H7 (cell line): ENCODE results near the gene MOCOS. TPM values are rescaled to one million over a fixed set of nuclear protein-coding genes. Genes with fewer than 3 reads are reported as not detected.
"Not testable (repeated sequence)": the region's sequence is repeated elsewhere in the genome, so short reads cannot be mapped to it uniquely, and the experiment has no call there.

Experiments used
- DNase-seq: peaks from one replicate; pipeline ENCODE4 v3.0.0; 2012
- H3K27me3 ChIP-seq: 2 replicates; pipeline ENCODE4 v1.6.0; 2011; ENCODE audit warnings: mild to moderate bottlenecking, low read length; ENCODE audit not compliant: control insufficient read depth, insufficient read depth
- H3K36me3 ChIP-seq: replicated peaks from 2 replicates; pipeline ENCODE4 v1.5.1; 2011; ENCODE audit warnings: low read length; ENCODE audit not compliant: control insufficient read depth, insufficient read depth
- H3K4me3 ChIP-seq: 2 replicates; pipeline ENCODE4 v1.5.1; 2011; ENCODE audit warnings: low read depth, mild to moderate bottlenecking, control low read depth, low read length, moderate library complexity; ENCODE audit not compliant: insufficient read depth
- total RNA-seq: library from RNA; depleted of rRNA; stranded (reverse); fragments of >200 nt; shearing (Covaris generic); gene quantifications from 2 replicates; pipeline ENCODE4 v1.2.3, GENCODE V29; 2014

Gene MOCOS
- total RNA-seq, 1 experiment from 2014 or later, result 2.4 TPM

DNA sequence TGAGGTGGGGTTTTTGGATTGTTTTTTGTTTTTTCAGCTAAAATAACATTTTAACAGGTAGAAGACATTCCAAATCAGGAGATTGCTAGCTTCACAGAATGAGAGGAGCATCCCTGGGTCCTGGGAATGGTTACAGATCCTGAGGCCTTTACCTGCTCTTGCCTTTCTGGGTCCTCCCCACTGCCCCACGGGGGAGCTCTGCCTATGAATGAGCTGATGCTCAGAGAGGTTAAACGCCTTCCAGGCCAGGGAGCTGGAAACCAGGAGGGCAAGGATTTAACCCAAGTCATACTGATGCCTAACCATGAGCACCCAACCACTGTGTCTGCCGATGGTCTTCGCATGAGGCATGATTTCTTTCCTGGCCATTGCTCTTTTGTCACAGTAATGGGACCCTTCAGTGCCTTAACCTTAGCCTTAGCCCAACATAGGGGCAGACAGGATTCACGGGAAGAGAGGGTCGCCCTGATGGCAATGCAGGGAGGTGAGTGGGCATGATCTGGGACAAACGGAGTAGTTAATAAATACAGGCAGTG lies 16.1 kb downstream of the MOCOS start:
- Histone ChIP-seq H3K27me3 (no peaks in the 10 kb centered on the region), H3K36me3 (0 out of 2 replicates have a peak, but pooled peaks cover 1% of the 10 kb centered on the region), H3K4me3 (no peak overlapping the region)
- no peak for DNase-seq

DNA sequence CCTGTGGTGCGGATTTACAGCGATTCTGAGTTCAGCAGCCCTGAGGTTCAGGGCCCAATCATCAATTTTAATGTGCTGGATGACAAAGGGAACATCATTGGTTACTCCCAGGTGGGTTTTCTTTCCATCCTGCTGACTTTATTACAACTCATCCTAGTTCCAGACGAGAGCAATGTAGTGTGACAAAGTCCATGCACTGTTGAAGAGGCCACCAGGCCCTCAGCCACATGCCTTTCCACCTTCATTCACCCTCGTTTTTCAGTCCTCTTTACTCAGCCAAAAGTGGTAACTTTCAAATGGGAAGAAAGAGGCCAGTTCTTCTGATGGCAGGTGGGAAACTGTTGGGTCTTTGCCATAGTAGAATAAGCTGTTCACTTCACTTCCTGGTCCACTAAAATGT lies 17.9 kb downstream of the MOCOS start:
- Histone ChIP-seq H3K27me3 (no peaks in the 10 kb centered on the region), H3K36me3 (no peaks in the 10 kb centered on the region), H3K4me3 (no peak overlapping the region)
- DNase-seq, result no peak

DNA sequence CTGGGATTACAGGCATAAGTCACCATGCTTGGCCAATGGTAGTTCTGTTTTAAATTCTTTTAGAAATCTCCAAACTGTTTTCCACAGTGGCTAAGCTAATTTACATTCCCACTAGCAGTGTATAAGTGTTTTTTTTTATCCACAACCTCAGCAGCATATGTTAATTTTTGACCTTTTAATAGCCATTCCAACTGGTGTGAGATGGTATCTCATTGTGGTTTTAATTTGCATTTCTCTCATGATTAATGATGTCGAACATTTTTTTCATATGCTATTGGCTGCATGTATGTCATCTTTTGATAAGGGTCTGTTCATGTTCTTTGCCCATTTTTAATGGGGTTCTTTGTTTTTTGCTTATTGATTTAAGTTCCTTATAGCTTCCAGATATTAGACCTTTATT lies 20.0 kb downstream of the MOCOS start:
- no peak for DNase-seq
- no peaks in the 10 kb centered on the region; the same call in 1 of the 2 replicates for H3K36me3 ChIP-seq
- no peak overlapping the region for H3K4me3 ChIP-seq
- no peaks in the 10 kb centered on the region for H3K27me3 ChIP-seq

DNA sequence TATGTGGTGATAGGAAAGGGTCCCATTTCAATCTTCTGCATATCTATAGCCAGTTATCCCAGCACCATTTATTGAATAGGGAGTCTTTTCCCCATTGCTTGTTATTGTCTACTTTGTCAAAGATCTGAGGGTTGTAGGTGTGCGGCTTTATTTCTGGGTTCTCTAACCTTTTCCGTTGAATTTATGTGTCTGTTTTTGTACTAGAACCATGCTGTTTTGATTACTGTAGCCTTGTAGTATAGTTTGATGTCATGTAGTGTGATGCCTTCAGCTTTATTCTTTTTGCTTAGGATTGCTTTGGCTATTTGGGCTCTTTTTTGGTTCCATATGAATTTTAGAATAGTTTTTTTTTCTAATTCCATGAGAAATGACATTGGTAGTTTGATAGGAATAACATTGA lies 20.7 kb downstream of the MOCOS start:
- not testable (repeated sequence) for H3K27me3 ChIP-seq, H3K4me3 ChIP-seq, H3K36me3 ChIP-seq, DNase-seq

GRCh38 chr18:36211612-36212065 lies 24.3 kb downstream of the MOCOS start:
- no peaks in the 10 kb centered on the region; the same call in 1 of the 2 replicates for H3K36me3 ChIP-seq
- no peak for DNase-seq
- H3K27me3 ChIP-seq, result no peaks in the 10 kb centered on the region
- no peak overlapping the region for H3K4me3 ChIP-seq

- no peaks in the 10 kb centered on the region for H3K27me3 ChIP-seq
- no peak overlapping the region for H3K4me3 ChIP-seq
- H3K36me3 ChIP-seq, result no peaks in the 10 kb centered on the region; the same call in 1 of the 2 replicates
- no peak for DNase-seq
Observed at GRCh38 chr18:36212301-36213171, 25.2 kb downstream of the MOCOS start.

DNA sequence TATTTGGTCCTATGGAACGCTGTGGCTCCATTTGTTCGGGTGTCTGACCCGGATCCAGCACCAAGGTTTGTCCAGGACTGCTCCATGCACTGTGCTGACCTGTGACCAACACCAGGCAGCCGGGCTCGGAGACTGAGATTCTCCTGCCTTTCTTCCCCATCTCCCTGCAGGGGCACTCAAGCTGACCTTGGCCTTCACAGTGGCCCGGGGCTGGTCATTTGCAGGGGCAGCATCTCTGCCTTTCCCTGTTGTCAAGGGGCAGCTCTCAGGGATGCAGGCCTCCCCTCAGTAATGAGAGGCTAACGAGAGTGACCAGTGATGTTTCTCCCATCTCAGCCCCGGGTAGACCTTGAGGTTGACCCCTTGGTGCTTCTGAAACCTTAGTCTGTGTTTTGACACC lies 27.5 kb downstream of the MOCOS start:
- H3K27me3 ChIP-seq, result no peaks in the 10 kb centered on the region
- DNase-seq, result no peak
- no peaks in the 10 kb centered on the region; the same call in 1 of the 2 replicates for H3K36me3 ChIP-seq
- no peak overlapping the region for H3K4me3 ChIP-seq

- H3K4me3 ChIP-seq, result no peak overlapping the region
- DNase-seq, result no peak
- H3K36me3 ChIP-seq, result no peaks in the 10 kb centered on the region; the same call in 1 of the 2 replicates
- no peaks in the 10 kb centered on the region for H3K27me3 ChIP-seq
Observed at GRCh38 chr18:36215577-36215976, 28.3 kb downstream of the MOCOS start.

- no peaks in the 10 kb centered on the region for H3K27me3 ChIP-seq
- no peak for DNase-seq
- H3K4me3 ChIP-seq, result no peak overlapping the region
- H3K36me3 ChIP-seq, result no peaks in the 10 kb centered on the region
Observed at GRCh38 chr18:36217348-36217747, 30.1 kb downstream of the MOCOS start.

DNA sequence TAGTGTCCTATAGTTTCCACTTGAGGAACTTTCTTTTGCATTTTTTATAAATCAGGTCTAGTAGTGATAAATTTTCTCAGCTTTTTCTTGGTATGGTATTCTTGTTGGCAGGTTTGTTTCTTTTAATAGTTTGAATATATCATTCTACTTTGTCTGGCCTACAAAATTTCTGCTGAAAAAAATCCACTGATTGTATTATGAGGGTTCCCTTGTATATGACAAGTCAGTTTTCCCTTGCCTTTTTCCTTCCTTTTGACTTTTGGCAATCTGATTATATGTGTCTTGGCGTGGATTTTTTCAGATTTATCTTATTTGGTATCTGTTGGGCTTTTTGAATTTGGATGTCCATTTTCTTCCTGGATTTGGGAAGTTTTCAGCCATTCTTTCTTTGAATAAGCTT lies 41.9 kb downstream of the MOCOS start:
- DNase-seq, result no peak
- no peak overlapping the region for H3K4me3 ChIP-seq
- H3K27me3 ChIP-seq, result no peaks in the 10 kb centered on the region
- no peaks in the 10 kb centered on the region; the same call in 1 of the 2 replicates for H3K36me3 ChIP-seq

GRCh38 chr18:36240510-36240909 lies 53.2 kb downstream of the MOCOS start:
- not testable (repeated sequence) for H3K27me3 ChIP-seq, H3K36me3 ChIP-seq, H3K4me3 ChIP-seq, DNase-seq

DNA sequence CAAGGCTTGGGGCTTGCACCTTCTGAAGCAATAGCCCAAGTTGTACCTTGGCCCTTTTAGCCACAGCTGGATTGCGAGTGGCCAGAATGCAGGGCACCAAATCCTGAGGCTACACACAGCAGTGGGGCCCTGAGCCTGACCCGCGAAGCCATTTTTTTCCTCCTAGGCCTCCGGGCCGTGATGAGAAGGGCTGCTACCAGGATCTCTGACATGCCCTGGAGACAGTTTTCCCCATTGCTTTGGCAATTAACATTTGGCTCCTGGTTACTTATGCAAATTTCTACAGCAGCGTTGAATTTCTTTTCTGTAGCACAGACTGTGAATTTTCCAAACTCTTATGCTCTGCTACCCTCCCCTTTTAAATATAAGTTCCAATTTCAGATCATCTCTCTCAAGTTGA lies 54.5 kb downstream of the MOCOS start:
- no peaks in the 10 kb centered on the region; the same call in 1 of the 2 replicates for H3K27me3 ChIP-seq
- DNase-seq, result no peak
- no peaks in the 10 kb centered on the region for H3K36me3 ChIP-seq
- H3K4me3 ChIP-seq, result no peak overlapping the region

- DNase-seq, result no peak
Observed at GRCh38 chr18:36247036-36247435, 59.7 kb downstream of the MOCOS start.

GRCh38 chr18:36249392-36249791 lies 62.1 kb downstream of the MOCOS start:
- DNase-seq, result no peak
- no peak overlapping the region for H3K4me3 ChIP-seq
- H3K36me3 ChIP-seq, result peaks cover 1% of the 10 kb centered on the region

More at GRCh38 chr18:36247036-36247435, 59.7 kb downstream of the MOCOS start:
- no peak overlapping the region for H3K4me3 ChIP-seq
- H3K27me3 ChIP-seq, result no peaks in the 10 kb centered on the region
- peaks cover 1% of the 10 kb centered on the region for H3K36me3 ChIP-seq

GRCh38 chr18:36250827-36251226 lies 63.5 kb downstream of the MOCOS start:
- Histone ChIP-seq H3K36me3 (peaks cover 1% of the 10 kb centered on the region), H3K4me3 (no peak overlapping the region), H3K27me3 (no peaks in the 10 kb centered on the region)
- DNase-seq, result no peak

More at GRCh38 chr18:36249392-36249791, 62.1 kb downstream of the MOCOS start:
- H3K27me3 ChIP-seq, result no peaks in the 10 kb centered on the region
